Measurements from ENCODE around the gene VTI1B. TPM values are rescaled to one million over a fixed set of nuclear protein-coding genes. Genes with fewer than 3 reads are reported as not detected.
A peak's percentile ranks its signal among the peaks of the same experiment; 100 is the strongest.
"Not testable (repeated sequence)": the region's sequence is repeated elsewhere in the genome, so short reads cannot be mapped to it uniquely, and the experiment has no call there.

Gene VTI1B
- total RNA-seq, 4 donors from 2014 or later: 39.0 to 333 (median 48.6) TPM

- no peaks in the 10 kb centered on the region for H3K36me3 ChIP-seq
- no peak overlapping the region for H3K27ac ChIP-seq
- intact Hi-C loops (cut with DNase I; ENCODE audit: low total_unique reads): no loop called here
- no peak for DNase-seq
- TF ChIP-seq POLR2A (IDR thresholded peaks at IDR 0.05) (no peak), CTCF (IDR thresholded peaks at IDR 0.05) (peak; percentile 65 to 80 (median 76))
- H3K27me3 ChIP-seq: no peaks in the 10 kb centered on the region
- H3K4me1 ChIP-seq: no peaks in the 10 kb centered on the region
- H3K4me3 ChIP-seq: no peak overlapping the region
- H3K9me3 ChIP-seq: no peaks in the 10 kb centered on the region
These were observed 30.2 kb upstream of the VTI1B start for GRCh38 chr14:67704484-67705089.

GRCh38 chr14:67703997-67704396, 29.6 kb upstream of the VTI1B start:
- H3K36me3 ChIP-seq: no peaks in the 10 kb centered on the region
- H3K27ac ChIP-seq: no peak overlapping the region
- H3K4me1 ChIP-seq: no peaks in the 10 kb centered on the region
- no peaks in the 10 kb centered on the region for H3K9me3 ChIP-seq
- no peak overlapping the region for H3K4me3 ChIP-seq
- H3K27me3 ChIP-seq: no peaks in the 10 kb centered on the region
- DNase-seq: no peak
- TF ChIP-seq CTCF (IDR thresholded peaks at IDR 0.05): no peak
- no peak for TF ChIP-seq POLR2A (IDR thresholded peaks at IDR 0.05)
- intact Hi-C loops (cut with DNase I; ENCODE audit: low total_unique reads): no loop called here

- H3K9me3 ChIP-seq; intact Hi-C loops (cut with DNase I; ENCODE audit: low total_unique reads): not testable (repeated sequence)
These were observed 27.1 kb upstream of the VTI1B start, which contains the start of gene RDH12 for GRCh38 chr14:67701492-67701891. RDH12 (plus strand) TSS chr14:67701886; CDS start chr14:67722643, 20,757 bp downstream.

GRCh38 chr14:67698179-67698578, 23.7 kb upstream of the VTI1B start:
- Histone ChIP-seq H3K4me1 (peaks cover 0 to 3% of the 10 kb centered on the region in 2 donors), H3K27ac (no peak overlapping the region), H3K4me3 (no peak overlapping the region), H3K27me3 (no peaks in the 10 kb centered on the region), H3K36me3 (no peaks in the 10 kb centered on the region), H3K9me3 (no peaks in the 10 kb centered on the region)
- DNase-seq: no peak
- intact Hi-C loops (cut with DNase I; ENCODE audit: low total_unique reads): no loop called here
- TF ChIP-seq POLR2A (IDR thresholded peaks at IDR 0.05): no peak
- no peak for TF ChIP-seq CTCF (IDR thresholded peaks at IDR 0.05)

More at GRCh38 chr14:67701492-67701891, 27.1 kb upstream of the VTI1B start, which contains the start of gene RDH12:
- not testable (repeated sequence) for H3K4me1 ChIP-seq, H3K36me3 ChIP-seq, H3K27me3 ChIP-seq, DNase-seq, H3K4me3 ChIP-seq, H3K27ac ChIP-seq

GRCh38 chr14:67697006-67697405, 22.6 kb upstream of the VTI1B start:
- H3K9me3 ChIP-seq: no peaks in the 10 kb centered on the region
- intact Hi-C loops (cut with DNase I; ENCODE audit: low total_unique reads): no loop called here
- peaks cover 0 to 3% of the 10 kb centered on the region in 2 donors for H3K4me1 ChIP-seq
- TF ChIP-seq CTCF (IDR thresholded peaks at IDR 0.05): no peak
- TF ChIP-seq POLR2A (IDR thresholded peaks at IDR 0.05): no peak
- no peaks in the 10 kb centered on the region for H3K36me3 ChIP-seq
- DNase-seq: no peak
- H3K27me3 ChIP-seq: no peaks in the 10 kb centered on the region
- H3K4me3 ChIP-seq: no peak overlapping the region
- H3K27ac ChIP-seq: no peak overlapping the region

All from uterus (tissue), 4 donors.